Activated naive CD8-positive, alpha-beta T cell (primary cell): ENCODE results near the gene AMER2.

Source experiments
- H3K27ac Mint-ChIP-seq: one replicate; pipeline ENCODE4 v1.8.0; 2021; ENCODE audit warnings: mixed read lengths
- H3K27me3 Mint-ChIP-seq: one replicate; pipeline ENCODE4 v1.8.0; 2021; ENCODE audit warnings: mixed read lengths
- H3K36me3 Mint-ChIP-seq: one replicate; pipeline ENCODE4 v1.8.0; 2021; ENCODE audit warnings: mixed read lengths
- H3K4me1 Mint-ChIP-seq: one replicate; pipeline ENCODE4 v1.8.0; 2021; ENCODE audit warnings: low read depth, mixed read lengths
- H3K4me3 Mint-ChIP-seq: one replicate; pipeline ENCODE4 v1.8.0; 2021; ENCODE audit warnings: mild to moderate bottlenecking, mixed read lengths
- H3K9me3 Mint-ChIP-seq: one replicate; pipeline ENCODE4 v1.8.0; 2021; ENCODE audit warnings: low read depth, mixed read lengths

The AMER2 gene

GRCh38 chr13:25148402-25148771 lies 23.7 kb downstream of the AMER2 start:
- Mint-ChIP-seq H3K27me3 (peaks cover 14% of the 10 kb centered on the region), H3K4me1 (no peaks in the 10 kb centered on the region), H3K27ac (no peak overlapping the region)

GRCh38 chr13:25147638-25148401 lies 24.3 kb downstream of the AMER2 start:
- no peaks in the 10 kb centered on the region for H3K4me1 Mint-ChIP-seq
- no peak overlapping the region for H3K4me3 Mint-ChIP-seq
- H3K36me3 Mint-ChIP-seq: no peaks in the 10 kb centered on the region
- H3K9me3 Mint-ChIP-seq: no peaks in the 10 kb centered on the region
- peaks cover 17% of the 10 kb centered on the region for H3K27me3 Mint-ChIP-seq
- no peak overlapping the region for H3K27ac Mint-ChIP-seq

More at GRCh38 chr13:25148402-25148771, 23.7 kb downstream of the AMER2 start:
- no peaks in the 10 kb centered on the region for H3K9me3 Mint-ChIP-seq
- H3K36me3 Mint-ChIP-seq: no peaks in the 10 kb centered on the region
- H3K4me3 Mint-ChIP-seq: no peak overlapping the region

DNA sequence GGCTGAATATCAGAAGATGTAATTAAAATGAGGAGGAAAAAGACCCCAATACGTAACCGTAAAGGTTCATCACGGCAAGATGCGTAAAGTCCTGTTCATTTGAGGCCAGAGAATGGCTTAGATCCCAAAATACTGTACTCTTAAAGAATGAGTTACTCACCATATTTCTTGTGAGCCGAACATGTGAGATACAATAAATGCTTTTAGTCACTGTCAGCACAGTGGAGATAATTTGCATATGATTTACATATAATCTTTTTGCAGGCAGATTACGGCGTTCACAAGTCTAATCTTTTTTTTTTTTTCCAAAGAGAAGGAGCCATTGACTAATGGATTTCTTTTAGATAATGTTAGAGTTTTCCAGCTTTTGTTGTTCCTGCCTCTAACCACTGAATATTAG lies 28.4 kb downstream of the AMER2 start:
- Mint-ChIP-seq H3K4me3 (no peak overlapping the region), H3K9me3 (no peaks in the 10 kb centered on the region), H3K4me1 (no peaks in the 10 kb centered on the region), H3K27me3 (peaks cover 13% of the 10 kb centered on the region), H3K36me3 (no peaks in the 10 kb centered on the region), H3K27ac (no peak overlapping the region)

- Mint-ChIP-seq H3K4me3 (no peak overlapping the region), H3K9me3 (no peaks in the 10 kb centered on the region), H3K27me3 (peaks cover 18% of the 10 kb centered on the region), H3K36me3 (no peaks in the 10 kb centered on the region), H3K4me1 (no peaks in the 10 kb centered on the region), H3K27ac (no peak overlapping the region)
Observed at GRCh38 chr13:25141042-25141441, 31.0 kb downstream of the AMER2 start.

DNA sequence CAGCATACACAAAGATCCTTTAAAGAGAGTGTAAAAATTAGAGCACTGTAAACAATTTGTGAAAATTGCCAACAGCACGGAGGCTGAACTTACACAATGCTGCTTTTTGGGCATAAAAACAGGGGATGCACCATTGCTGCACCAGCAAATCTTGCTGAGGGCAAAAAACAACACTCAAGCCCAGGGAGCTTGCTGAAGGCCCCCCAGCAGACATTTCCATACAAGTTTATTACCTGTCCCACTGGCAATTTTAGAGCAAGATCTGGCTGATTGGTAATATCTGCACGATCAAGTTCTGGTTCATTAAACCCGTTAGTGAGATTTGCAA lies 34.3 kb downstream of the AMER2 start:
- H3K27ac Mint-ChIP-seq: no peak overlapping the region
- H3K9me3 Mint-ChIP-seq: peaks cover 7% of the 10 kb centered on the region
- no peaks in the 10 kb centered on the region for H3K36me3 Mint-ChIP-seq
- H3K4me1 Mint-ChIP-seq: no peaks in the 10 kb centered on the region
- H3K4me3 Mint-ChIP-seq: no peak overlapping the region
- H3K27me3 Mint-ChIP-seq: peaks cover 28% of the 10 kb centered on the region

- H3K36me3 Mint-ChIP-seq: no peaks in the 10 kb centered on the region
- H3K4me1 Mint-ChIP-seq: no peaks in the 10 kb centered on the region
- H3K9me3 Mint-ChIP-seq: peaks cover 7% of the 10 kb centered on the region
- H3K27ac Mint-ChIP-seq: no peak overlapping the region
- H3K4me3 Mint-ChIP-seq: no peak overlapping the region
- peaks cover 28% of the 10 kb centered on the region for H3K27me3 Mint-ChIP-seq
Observed at GRCh38 chr13:25136880-25137787, 35.0 kb downstream of the AMER2 start.

DNA sequence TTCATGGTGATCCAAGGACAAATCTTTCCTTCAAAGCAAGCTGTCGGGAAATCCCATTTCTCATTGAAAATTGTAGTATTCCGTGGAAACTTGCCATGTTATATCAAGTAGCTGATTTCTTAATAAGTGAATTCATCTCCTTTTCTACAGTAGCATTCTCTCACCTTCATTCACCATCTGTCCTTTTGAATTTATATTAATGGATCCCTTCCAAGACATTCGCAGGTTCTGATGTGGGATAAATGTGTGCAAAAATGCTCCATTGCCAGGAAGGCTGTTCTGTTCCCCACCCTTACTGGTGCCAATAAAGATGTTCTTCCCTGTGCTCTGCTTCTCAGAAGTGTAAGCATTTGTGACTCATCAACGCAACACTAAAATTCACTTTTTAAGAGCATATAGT lies 36.2 kb downstream of the AMER2 start:
- H3K4me3 Mint-ChIP-seq: no peak overlapping the region
- peaks cover 25% of the 10 kb centered on the region for H3K27me3 Mint-ChIP-seq
- H3K27ac Mint-ChIP-seq: no peak overlapping the region
- H3K9me3 Mint-ChIP-seq: peaks cover 7% of the 10 kb centered on the region
- H3K36me3 Mint-ChIP-seq: no peaks in the 10 kb centered on the region
- peaks cover 1% of the 10 kb centered on the region for H3K4me1 Mint-ChIP-seq

DNA sequence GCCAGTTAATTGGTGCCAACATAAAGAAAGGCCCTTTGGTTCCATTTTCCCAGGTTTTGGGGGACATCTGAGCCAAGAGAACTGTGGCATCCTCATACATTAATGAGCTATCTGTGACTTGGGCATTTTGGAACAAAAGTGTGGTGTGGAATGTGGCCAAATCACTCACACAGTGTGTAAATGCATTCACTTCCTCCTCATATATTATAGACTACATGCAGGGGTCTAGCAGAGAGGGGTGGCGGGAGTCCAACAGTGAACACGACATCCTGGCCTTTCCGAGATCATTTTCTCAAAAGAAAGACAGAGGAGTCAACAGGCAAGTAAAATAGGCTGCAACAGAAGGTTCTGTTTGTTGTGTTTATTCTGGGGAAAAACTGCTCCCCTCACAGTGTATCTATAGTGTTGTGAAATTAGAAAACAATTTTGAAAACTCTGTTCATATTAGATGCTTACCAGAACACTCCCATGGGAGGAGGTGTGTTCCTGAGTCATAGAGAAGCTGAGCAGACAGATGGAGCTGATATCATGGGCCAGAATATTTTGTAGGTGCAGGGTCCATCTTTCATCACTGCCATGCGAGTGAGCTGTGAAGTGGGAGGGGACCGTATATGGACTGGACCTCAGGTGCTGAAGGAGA lies 39.2 kb downstream of the AMER2 start:
- Mint-ChIP-seq H3K4me3 (no peak overlapping the region), H3K9me3 (peaks cover 7% of the 10 kb centered on the region), H3K27me3 (peaks cover 22% of the 10 kb centered on the region), H3K4me1 (peaks cover 1% of the 10 kb centered on the region), H3K27ac (no peak overlapping the region), H3K36me3 (no peaks in the 10 kb centered on the region)

- Mint-ChIP-seq H3K27ac (no peak overlapping the region), H3K36me3 (no peaks in the 10 kb centered on the region), H3K27me3 (peaks cover 21% of the 10 kb centered on the region), H3K4me3 (no peak overlapping the region), H3K9me3 (peaks cover 7% of the 10 kb centered on the region), H3K4me1 (peaks cover 1% of the 10 kb centered on the region)
Observed at GRCh38 chr13:25131881-25132420, 40.1 kb downstream of the AMER2 start.

- peaks cover 1% of the 10 kb centered on the region for H3K4me1 Mint-ChIP-seq
- peaks cover 7% of the 10 kb centered on the region for H3K9me3 Mint-ChIP-seq
- no peaks in the 10 kb centered on the region for H3K36me3 Mint-ChIP-seq
- peaks cover 25% of the 10 kb centered on the region for H3K27me3 Mint-ChIP-seq
- no peak overlapping the region for H3K27ac Mint-ChIP-seq
- no peak overlapping the region for H3K4me3 Mint-ChIP-seq
Observed at GRCh38 chr13:25130944-25131343, 41.1 kb downstream of the AMER2 start.

GRCh38 chr13:25118378-25118905 lies 53.6 kb downstream of the AMER2 start:
- peaks cover 2% of the 10 kb centered on the region for H3K4me1 Mint-ChIP-seq
- H3K4me3 Mint-ChIP-seq: no peak overlapping the region
- no peaks in the 10 kb centered on the region for H3K36me3 Mint-ChIP-seq
- H3K27me3 Mint-ChIP-seq: peaks cover 22% of the 10 kb centered on the region
- H3K27ac Mint-ChIP-seq: no peak overlapping the region
- peaks cover 9% of the 10 kb centered on the region for H3K9me3 Mint-ChIP-seq

GRCh38 chr13:25117312-25117711 lies 54.8 kb downstream of the AMER2 start:
- Mint-ChIP-seq H3K27me3 (peaks cover 22% of the 10 kb centered on the region), H3K36me3 (no peaks in the 10 kb centered on the region), H3K4me1 (peaks cover 2% of the 10 kb centered on the region), H3K27ac (no peak overlapping the region), H3K9me3 (no peaks in the 10 kb centered on the region), H3K4me3 (no peak overlapping the region)

- no peak overlapping the region for H3K4me3 Mint-ChIP-seq
- no peaks in the 10 kb centered on the region for H3K36me3 Mint-ChIP-seq
- peaks cover 20% of the 10 kb centered on the region for H3K27me3 Mint-ChIP-seq
Observed at GRCh38 chr13:25116044-25116443, 56.0 kb downstream of the AMER2 start.

GRCh38 chr13:25114220-25114619 lies 57.9 kb downstream of the AMER2 start:
- Mint-ChIP-seq H3K4me1 (peaks cover 2% of the 10 kb centered on the region), H3K9me3 (no peaks in the 10 kb centered on the region), H3K27ac (no peak overlapping the region), H3K36me3 (no peaks in the 10 kb centered on the region), H3K4me3 (no peak overlapping the region), H3K27me3 (peaks cover 17% of the 10 kb centered on the region)

More at GRCh38 chr13:25116044-25116443, 56.0 kb downstream of the AMER2 start:
- H3K9me3 Mint-ChIP-seq: no peaks in the 10 kb centered on the region
- peaks cover 2% of the 10 kb centered on the region for H3K4me1 Mint-ChIP-seq
- H3K27ac Mint-ChIP-seq: no peak overlapping the region
